ENCODE data around the gene JMJD1C.

JMJD1C gene

DNA sequence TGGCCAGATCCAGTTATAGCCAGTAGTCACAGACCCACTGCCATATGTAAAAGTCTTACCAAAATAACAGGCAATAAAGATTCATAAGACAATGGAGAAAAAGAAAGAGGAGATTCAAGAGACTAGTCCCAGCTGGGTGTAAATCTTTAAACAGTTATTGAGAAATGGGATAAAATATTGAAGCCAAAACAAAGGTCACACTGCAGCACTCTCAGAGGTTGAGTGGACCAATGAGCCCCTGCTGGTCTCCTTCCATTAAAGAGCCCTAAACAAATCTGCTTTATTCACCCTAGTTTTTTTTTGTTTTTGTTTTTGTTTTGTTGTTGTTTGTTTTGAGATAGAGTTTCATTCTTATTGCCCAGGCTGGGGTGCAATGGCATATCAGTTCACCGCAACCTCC lies 98.8 kb downstream of the JMJD1C start:
- in situ Hi-C loops (cut with MboI; ENCODE audit: low sequenced_read_pairs, unreplicated experiment) = no loop called here
- TF ChIP-seq, protein P1, sequence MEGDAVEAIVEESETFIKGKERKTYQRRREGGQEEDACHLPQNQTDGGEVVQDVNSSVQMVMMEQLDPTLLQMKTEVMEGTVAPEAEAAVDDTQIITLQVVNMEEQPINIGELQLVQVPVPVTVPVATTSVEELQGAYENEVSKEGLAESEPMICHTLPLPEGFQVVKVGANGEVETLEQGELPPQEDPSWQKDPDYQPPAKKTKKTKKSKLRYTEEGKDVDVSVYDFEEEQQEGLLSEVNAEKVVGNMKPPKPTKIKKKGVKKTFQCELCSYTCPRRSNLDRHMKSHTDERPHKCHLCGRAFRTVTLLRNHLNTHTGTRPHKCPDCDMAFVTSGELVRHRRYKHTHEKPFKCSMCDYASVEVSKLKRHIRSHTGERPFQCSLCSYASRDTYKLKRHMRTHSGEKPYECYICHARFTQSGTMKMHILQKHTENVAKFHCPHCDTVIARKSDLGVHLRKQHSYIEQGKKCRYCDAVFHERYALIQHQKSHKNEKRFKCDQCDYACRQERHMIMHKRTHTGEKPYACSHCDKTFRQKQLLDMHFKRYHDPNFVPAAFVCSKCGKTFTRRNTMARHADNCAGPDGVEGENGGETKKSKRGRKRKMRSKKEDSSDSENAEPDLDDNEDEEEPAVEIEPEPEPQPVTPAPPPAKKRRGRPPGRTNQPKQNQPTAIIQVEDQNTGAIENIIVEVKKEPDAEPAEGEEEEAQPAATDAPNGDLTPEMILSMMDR (IDR thresholded peaks at IDR 0.05; ENCODE audit: borderline replicate concordance, control extremely low read depth, extremely low read depth, insufficient read depth, missing control alignments) = no peak

DNA sequence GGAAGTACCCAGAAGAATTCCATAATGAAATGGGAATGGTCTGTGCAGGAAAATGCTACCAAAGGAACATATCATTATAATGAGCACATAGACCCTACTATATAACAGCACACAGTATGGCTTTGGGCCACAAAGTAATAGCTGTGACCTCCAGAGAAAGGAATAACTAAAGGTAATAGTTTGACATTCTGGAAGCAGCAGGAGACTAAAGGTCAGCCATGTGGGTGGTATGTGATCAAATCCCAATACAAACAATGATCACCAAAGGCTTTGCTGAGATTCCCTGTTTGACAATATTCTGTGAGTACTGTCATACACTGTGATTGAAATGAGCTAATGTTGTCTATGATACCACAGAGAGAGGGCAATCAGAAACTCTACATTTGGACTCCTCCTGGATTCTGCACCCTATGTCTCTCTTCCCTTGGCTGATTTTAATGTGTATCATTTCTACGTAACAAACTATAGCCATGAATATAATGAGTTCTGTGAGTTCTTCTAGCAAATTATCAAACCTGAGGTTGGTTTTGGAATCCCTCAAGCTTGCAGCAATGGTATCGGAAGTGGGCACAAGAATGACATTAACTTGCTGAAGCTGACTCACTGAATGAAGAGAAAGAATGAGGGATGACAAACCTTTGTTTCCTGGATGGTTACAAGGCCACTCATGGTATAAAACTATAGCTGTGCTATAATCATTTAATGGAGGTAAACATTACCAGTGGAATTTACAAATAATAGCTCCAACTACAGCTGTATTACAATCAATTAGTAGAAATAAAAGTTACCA lies 99.6 kb downstream of the JMJD1C start:
- TF ChIP-seq, protein P1 (IDR thresholded peaks at IDR 0.05; ENCODE audit: borderline replicate concordance, control extremely low read depth, extremely low read depth, insufficient read depth, missing control alignments) = no peak
- no peak for DNase-seq (ENCODE audit: low spot score)
- in situ Hi-C loops (cut with MboI; ENCODE audit: low sequenced_read_pairs, unreplicated experiment) = no loop called here

More for the DNA sequence above, 98.8 kb downstream of the JMJD1C start:
- no peak for DNase-seq (ENCODE audit: low spot score)

DNA sequence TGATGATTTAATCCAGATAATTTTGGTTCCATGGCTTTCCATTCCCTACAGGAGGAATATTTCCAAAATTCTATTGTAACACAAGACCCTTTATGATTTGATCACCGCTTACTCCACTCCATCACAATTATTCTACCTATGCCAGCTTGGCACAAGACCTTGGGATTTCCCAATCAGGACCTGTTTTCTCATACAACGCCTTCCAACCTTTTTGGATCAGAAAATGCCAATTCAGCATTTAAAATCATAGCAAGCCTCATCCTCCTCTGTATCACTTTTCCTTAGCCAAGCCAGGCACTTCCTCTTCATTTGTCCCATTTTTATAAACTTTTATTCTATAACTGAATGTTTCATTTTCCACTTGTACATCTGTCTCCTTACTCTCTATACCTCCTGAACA lies 100.9 kb downstream of the JMJD1C start:
- no peak for DNase-seq (ENCODE audit: low spot score)
- in situ Hi-C loops (cut with MboI; ENCODE audit: low sequenced_read_pairs, unreplicated experiment) = no loop called here
- TF ChIP-seq, protein P1 (IDR thresholded peaks at IDR 0.05; ENCODE audit: borderline replicate concordance, control extremely low read depth, extremely low read depth, insufficient read depth, missing control alignments) = no peak

DNA sequence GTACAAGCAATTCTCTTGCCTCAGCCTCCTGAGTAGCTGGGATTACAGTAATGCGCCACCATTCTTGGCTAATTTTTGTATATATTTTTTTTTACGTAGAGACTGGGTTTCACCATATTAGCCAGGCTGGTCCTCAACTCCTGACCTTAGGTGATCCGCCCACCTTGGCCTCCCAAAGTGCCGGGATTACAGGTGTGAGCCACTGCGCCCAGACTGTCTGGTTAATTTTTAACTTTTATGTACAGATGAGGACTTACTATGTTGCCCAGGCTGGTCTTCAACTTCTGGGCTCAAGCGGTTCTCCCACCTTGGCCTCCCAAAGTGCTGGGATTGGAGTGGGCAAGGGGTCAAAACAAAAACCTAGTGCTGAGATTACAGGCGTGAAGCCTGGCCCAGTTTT lies 101.8 kb downstream of the JMJD1C start:
- TF ChIP-seq, protein P1 (IDR thresholded peaks at IDR 0.05; ENCODE audit: borderline replicate concordance, control extremely low read depth, extremely low read depth, insufficient read depth, missing control alignments) = no peak
- no peak for DNase-seq (ENCODE audit: low spot score)
- in situ Hi-C loops (cut with MboI; ENCODE audit: low sequenced_read_pairs, unreplicated experiment) = no loop called here

DNA sequence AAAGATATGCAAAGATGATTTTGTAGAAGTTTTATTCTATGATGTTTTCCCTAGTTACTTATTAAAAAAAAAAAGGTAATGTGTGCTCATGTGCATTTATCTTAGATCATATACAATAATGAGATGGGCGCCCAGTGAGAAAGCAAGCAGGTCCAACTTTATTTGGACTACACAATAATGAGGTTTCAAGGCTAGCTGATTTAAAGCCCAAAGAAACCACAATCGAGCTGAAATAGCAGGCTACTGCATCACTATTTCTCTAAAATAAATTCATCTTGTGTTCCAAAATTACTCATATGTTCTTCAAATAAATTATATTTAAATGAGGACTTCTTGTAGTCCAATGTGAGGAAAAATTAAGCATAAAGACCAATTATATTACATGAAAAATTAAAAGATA lies 110.1 kb downstream of the JMJD1C start:
- no peak for DNase-seq (ENCODE audit: low spot score)
- in situ Hi-C loops (cut with MboI; ENCODE audit: low sequenced_read_pairs, unreplicated experiment) = no loop called here
- TF ChIP-seq, protein P1 (IDR thresholded peaks at IDR 0.05; ENCODE audit: borderline replicate concordance, control extremely low read depth, extremely low read depth, insufficient read depth, missing control alignments) = no peak

DNA sequence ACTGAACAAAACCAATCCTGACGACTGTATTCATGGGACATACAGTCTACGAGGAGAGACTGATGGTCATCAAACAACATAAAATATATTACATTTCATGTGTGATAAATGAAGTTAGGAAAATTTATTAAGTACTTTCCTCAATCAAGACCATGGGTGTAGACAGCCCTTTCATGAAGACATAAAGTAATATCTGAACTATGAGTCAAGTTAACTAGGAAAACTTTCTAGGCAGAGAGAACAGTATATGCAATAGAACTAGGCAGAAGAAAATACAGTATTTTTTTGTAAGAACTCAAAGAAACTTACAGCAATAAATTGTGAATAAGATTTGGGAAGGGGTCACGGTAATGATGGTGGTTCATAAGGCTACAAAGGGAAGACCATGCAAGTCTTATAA lies 112.8 kb downstream of the JMJD1C start:
- no peak for DNase-seq (ENCODE audit: low spot score)
- TF ChIP-seq, protein P1 (IDR thresholded peaks at IDR 0.05; ENCODE audit: borderline replicate concordance, control extremely low read depth, extremely low read depth, insufficient read depth, missing control alignments) = no peak
- in situ Hi-C loops (cut with MboI; ENCODE audit: low sequenced_read_pairs, unreplicated experiment) = no loop called here

Data from GM13976 (cell line).